GM19023 (cell line): ENCODE results near the gene CACNA1E.

Experiments used
- ATAC-seq: cut with Tn5 transposase; IDR thresholded peaks from one replicate; pipeline ENCODE4 v1.9.1; 2021; ENCODE audit warnings: mild to moderate bottlenecking, moderate library complexity; ENCODE audit not compliant: unreplicated experiment

Gene CACNA1E

DNA sequence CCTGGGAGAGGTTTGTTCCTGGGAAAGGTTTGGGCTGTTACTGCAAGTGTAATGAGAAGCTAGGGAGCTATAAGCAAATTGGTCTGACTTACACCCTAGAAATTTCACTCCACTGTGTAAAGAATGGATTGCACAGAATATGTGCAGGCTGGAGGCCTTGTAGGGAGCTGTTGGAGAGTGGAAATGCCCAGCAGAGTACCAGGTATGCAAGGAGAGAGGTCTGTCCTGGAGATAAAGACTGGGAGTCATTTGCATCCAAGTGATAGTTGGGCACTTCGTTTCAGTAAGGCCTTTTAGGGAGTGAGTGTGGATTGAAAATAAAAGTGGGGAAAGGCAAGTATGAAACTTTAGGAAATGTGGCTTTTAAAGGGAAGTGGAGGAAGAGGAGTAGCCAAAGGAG is 75.8 kb downstream of the CACNA1E start:
- no peak for ATAC-seq

DNA sequence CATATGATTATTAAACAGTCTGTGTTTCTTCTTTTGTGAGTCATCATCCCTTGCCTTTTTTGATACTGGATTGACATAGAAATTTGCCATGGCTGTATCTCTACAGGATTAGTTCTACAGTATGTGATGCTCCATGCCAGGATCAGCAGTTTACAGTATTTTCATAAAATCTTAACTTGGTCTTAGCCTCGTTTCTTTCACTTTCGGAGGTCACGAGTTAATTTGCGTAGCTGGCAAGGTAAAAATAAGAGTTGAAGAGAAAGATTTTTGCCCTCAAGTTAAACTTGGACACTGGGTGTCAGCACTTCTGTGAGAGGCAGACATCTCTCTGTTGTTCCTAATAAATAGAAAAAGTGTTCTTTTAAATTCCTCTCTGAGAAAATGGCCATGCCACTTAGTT is 79.1 kb downstream of the CACNA1E start:
- ATAC-seq = no peak

DNA sequence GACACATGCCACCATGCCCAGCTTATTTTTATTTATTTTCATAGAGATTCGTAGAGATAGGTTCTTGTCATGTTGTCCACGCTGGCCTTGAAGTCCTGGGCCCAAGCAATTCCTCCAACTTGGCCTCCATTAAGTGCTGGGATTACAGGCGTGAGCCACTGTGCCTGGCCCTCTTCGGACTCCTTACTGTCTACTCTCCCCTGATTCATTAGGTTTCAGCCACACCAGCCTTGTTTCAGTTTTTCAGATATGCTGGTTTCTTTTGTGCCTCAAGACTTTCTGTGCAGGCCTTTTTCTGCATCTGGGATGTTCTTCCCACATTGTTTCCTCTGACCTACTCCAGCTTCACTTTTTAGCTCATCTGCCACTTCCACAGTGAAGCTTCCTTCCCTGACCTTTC is 85.4 kb downstream of the CACNA1E start:
- no peak for ATAC-seq

DNA sequence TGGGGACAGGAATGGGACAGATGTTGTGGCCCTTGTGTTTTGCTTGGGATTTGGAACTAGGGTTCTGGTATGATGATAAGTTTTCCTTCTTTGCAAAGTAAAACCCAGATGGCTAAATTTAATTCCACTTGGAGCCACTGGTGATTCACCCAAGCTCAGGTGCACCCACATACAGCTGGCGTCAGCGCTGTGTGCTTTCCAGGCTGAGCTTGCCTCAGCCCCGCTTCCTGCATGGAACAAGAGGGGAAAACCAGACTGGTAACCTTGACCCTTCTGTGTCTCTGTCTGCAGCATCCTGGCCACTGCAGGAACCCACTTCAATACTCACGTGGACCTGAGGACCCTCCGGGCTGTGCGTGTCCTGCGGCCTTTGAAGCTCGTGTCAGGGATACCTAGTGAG is 94.2 kb downstream of the CACNA1E start:
- no peak for ATAC-seq

DNA sequence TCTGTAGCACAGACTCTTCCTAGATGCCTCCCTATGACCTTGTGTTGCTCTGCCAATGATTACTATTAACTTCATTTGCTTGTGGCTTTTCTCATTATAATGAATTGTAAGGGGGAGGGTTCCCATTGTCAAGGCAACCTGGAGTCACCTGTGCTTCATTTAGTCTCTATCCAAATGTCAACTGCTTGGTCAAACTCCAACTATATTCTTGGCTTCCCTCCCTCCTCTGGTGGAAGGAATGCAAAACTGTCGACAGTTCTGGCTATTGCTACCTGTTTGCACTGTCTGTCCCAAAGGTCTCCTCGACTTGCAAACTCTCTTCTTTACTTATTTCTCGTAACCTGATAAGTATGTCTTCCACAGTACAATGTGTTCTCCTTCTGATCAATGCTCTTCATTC is 100.3 kb downstream of the CACNA1E start:
- no peak for ATAC-seq

DNA sequence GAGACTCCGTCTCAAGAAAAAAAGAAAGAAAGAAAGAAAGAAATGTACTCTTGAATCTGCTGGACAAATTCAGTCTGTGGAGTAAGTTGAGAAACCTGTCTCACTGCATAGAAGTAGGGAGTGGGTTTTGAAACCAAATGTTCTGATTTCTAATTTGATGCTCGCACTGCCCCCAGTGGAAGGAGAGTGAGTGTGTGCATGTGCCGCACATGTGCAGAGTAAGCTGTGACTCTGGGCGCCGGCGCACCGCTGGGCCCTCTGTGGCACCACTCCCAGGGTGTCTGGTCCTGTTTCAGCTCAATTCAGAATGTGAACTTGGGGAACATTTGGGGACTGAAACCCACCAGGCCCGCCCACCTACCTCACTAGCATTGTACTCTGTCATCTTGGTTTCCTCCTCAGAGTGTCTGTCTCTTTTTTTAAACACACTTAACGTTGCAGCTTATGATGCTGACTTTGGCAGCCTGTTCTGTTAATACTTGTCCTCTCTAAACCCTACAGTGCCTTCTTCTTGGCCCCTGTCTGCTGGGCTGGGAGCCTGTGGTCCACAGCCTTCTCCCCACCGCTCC is 104.6 kb downstream of the CACNA1E start:
- no peak for ATAC-seq

DNA sequence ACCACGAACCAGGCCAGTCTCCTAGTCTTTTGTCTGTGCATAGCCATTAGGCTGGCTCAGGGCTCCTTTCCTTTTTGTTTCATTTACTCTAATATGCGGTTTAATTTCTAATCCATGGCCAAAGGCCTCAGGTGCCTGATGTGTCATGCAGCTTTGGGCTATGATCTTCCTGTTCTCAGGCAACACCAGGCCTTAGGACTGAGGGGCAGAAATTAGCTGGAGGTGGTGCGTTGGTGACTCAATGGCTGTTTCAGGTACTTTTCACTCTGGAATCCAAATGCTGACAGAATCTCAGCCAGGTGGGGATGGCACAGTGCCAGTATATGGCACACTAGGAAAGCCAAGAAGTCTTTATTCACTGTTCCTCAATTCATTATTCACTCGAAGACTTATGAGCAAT is 105.3 kb downstream of the CACNA1E start:
- no peak for ATAC-seq

DNA sequence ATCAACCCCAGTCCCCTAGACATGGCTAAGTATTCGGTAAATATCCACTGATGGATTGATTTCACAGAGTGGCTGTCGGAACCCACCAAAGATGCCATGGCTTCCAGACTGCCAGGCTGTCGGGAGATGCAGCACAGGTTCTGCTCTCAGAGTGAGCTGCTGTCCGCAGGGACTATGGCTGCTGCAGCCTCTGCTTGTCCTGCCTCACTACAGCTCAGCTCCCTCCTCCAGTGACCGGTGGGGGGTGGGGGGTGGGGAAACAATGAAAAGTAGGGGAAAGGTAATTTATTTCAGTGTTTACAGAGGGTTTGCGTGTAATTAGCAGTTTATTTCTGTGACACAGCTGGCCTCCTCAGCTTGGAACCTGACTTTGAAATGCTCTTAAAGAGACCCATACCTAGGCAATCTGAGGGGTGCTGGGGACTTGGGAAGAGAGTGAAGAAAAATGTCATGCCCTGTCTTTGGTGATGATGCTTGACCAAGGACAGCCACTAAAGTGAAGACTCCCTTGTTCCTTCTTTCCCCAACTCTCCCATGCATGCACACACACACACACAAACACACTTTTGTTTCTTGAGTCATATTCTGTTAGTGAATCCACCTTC is 109.0 kb downstream of the CACNA1E start:
- no peak for ATAC-seq

DNA sequence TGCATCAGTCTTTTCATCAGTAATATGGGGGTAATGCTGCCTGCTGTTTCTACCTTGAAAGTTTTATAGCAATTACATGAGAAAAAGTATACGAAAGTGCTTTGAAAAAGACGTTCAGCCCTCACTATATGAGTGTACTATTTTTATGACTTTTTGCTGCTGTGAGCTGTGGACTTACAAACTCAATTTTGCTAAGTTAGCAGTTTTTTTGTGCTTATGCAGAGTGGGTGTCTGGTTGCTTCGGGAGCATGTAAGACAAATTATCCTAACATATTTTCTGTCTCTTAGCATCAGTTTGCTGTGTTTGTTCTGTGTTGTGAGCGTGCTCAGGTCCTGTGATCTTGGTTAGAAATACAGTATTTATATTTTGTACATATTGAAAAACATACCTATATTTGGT is 109.7 kb downstream of the CACNA1E start:
- no peak for ATAC-seq

DNA sequence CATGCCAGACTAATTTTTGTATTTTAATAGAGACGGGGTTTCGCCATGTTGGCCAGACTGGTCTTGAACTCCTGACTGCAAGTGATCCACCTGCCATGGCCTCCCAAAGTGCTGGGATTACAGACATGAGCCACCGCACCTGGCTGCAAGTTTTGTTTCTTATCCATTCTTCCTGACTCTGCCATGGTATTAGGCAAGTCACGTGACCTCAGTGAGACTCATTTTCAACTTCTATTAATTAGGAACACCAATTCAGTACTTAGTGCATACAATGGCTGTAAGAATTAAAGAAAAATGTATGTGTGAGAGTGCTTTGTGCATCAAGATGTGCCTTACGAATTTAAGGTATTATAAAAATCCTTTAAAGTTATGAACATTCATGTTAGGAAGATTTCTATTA is 111.2 kb downstream of the CACNA1E start:
- ATAC-seq = no peak

DNA sequence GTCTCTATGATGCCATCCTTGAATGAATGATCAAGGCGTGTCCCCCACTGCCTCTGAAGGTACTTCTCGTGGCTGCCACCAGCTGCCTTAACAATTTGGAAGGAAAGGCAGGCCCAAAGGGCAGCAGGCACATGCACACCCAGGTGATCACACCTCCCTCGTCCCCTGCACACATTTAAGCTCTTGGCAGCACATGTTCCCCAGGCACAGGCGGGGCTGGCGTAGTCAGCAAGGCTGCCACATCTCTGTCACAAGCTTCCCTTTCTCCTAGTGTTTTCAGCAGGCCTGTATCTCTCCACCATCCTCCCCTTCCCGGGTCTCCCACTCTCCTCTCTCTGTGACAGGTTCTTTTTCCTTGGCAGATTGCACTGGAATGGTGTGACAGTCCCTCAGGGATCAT is 111.9 kb downstream of the CACNA1E start:
- ATAC-seq = no peak

DNA sequence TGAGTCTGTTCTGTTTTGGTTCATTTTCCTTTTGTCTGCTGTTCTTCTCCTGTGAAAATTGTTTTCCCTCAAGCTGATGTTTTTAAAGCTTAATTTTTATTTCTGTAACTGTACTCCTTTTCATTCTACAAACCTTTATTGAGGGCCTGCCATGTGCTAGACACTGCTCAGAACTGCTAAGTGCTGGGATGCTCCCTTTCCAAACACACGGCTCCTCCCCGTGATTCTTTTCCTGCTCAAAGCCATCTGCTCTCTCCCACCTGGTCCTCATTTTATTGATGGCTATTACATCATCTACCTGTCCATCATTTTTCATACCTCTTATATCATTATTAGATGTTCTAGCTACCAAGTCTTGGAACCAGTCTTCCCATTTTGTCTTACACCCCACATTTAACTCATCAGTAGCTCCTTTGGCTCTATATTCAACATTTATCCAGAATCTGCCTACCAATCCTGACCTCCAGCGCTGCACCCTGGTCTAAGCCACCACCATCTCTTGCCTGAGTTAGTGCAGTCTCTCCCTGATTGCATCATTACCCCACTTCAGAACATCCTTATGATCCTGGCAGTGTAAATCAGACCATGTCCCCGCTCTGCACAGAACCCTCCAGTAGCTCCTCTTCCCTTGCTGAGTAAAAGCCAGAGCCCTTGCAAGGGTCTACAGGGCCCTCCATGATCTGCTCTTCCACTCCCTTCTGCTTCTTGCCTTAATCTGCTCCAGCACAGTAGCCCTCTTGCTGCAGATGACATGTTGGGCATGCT is 118.1 kb downstream of the CACNA1E start:
- no peak for ATAC-seq

DNA sequence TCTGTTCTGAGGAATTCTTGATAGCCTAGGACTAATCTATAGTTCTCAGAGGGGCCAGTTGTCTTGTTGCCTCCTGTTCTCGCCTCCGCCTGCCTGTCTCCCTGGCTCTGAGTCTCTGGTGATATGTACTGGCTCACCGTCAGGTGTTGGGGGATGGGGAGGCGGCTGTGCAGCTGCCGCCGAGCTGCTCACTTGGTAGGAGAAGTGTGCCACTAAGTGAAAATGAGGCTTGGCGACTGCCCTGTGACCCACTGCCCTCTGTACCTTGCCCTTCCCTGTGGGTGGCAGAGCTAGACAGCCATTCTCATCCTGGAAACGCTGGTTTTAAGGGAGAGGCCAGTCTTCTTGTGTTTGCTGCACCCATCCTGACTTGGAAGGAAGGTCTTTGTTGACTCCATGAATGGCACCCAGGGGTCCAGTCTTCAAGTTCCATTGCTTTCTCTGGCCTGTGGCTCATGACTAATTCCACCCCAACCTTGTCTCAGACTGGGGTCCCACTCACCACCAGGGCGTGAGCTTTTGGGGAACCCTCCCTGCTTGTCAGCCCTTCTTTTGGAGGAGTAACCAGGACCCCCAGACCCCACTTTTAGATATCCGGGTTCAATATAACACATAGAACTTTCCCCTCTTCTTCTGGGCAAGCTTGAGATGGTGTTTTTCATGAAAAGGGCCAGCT is 120.6 kb downstream of the CACNA1E start:
- no peak for ATAC-seq

DNA sequence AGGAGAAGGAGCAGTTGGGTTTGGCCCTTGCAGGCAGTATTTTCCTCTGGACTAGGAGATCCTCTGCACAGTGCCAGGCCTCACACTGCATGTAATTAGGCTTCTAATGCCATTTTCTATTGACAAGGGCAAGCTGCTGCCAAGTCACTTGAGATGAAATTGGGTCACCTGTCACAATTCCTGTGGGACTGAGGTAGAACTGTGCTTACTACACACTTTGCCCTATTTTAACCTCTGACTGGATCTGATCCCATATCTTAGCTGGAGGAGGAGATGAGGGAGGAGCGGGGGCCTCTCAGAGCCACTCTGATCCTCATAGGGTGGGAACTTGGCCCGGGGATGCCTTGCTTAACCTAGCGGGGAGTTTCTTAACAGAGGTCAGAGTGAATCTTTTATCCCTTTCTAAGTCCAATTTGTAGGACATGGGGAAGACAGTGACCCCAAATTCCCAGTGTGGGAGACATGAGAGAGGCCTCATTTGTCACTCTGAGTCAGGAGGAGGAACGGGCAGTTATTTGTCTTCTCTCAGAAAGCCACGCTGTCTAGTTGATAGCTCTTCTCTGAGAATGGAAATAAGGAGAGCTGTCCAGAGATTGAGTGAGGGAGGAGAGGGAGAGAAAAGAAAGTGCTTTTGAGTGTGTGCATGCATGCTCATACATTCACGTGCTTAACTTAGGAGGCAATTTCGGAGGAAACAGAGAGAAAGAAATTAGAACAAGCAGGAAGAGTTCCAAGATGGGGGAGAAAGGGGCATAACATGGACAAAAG is 121.3 kb downstream of the CACNA1E start:
- no peak for ATAC-seq

DNA sequence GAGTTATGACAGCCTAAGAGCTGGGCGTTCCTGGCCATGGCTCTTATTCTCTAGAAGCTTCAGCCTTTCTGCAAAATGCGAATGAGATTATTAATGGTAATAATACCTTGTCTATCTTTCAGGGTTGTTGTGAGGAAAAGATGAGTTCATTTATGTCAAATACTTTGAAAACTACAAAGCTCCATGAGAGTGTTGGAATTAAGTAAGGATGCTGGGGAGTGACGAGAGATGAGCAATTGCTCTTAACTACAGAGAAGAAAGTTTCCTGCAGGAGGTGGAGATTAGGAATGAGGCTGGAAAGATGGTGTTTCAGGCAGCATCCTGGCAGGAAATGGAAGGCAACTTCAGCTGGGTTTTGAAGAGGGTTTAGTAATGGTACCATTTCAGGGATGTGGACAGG is 124.2 kb downstream of the CACNA1E start:
- ATAC-seq = no peak

DNA sequence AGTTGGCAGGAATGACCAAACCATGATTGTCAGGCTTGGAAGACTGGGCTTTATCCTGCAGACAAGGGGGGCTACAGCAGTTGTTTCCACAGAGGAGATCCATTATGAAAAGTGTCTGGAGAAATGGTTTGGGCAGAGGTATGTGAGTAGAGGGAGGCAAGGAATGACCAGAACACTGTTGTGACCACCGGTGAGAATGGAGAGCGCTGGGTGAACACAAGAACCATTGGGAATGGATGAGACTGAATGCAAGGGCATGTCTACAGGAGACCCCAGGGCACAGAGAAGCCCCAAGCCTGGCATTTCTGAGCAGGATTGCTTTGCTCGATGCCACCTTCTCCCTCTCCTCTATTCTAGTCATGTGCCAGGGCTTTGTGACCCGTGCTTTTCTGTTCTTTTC is 125.1 kb downstream of the CACNA1E start:
- no peak for ATAC-seq

DNA sequence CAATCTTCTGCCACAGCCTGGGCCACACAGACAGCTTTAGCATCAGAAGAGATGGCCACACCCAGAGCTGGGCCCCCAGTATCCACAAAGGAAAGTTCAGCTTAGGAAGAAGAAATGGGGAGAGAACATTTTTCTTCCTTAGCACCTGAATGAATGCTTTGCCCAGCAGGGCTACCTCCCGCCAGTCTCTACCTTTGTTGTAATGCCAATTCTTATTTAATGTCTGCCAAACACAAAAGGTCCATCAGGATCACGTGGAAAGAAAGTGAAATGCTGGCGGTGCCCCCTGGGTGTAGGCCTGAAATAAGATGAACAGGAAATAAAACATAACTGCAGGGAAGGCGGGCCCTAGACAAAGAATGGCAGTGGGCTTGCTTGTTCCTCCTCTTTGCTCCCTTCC is 125.6 kb downstream of the CACNA1E start:
- no peak for ATAC-seq

DNA sequence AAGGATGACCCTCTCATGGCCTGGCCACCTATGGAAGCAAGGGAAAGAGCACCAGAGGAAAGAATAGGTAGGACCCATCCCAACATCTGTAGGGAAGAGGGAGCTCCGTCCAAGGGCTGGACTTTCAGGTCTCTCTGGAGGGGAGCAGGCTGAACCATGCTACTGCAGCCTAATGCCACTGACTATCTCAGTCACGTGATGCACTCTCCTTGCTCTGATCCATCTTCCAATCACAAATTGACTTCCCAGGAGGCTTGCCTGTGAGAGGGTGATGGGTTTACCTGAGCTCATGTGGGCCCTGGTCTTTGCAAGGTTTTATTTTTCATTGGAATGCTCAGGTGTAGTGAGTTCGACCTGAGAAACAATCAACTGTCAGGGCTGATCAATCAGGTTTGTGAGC is 128.8 kb downstream of the CACNA1E start:
- no peak for ATAC-seq

DNA sequence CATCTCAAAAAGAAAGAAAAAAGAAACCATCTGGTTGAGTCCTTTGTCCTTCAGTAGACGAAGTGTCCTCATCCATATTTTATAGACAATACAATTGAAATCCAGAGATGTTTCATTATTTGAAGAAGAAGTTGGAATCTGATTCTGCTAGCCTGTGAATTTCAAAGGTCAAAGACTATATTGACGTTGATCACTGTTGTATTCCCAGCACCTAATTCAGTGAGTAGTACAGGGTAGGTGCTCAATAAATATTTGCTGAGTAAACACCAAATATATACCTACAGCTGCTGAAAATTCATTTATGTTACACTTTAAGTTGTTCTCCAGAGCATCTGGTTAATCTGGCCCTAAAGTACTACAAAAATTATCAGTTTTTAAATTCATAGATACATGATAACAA is 135.2 kb downstream of the CACNA1E start:
- no peak for ATAC-seq

DNA sequence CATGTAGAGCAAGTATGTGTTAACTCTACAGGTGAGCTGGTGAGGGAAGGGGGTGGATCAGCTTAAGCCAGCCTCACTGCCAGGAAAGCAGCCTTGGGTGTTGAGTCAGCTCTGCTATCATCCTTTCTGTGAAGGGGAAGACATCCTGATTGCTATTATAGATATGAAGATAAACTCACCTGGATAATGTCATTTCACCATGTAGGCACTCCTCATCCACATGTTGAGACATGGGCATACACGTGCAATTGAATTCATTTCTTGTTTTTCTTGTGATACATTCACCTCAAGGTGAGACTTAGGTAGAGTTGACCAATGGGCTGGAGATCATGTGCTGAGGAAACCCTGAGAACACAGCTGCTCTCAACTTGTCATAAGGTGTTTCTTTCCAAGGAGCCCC is 136.9 kb downstream of the CACNA1E start:
- ATAC-seq = no peak

DNA sequence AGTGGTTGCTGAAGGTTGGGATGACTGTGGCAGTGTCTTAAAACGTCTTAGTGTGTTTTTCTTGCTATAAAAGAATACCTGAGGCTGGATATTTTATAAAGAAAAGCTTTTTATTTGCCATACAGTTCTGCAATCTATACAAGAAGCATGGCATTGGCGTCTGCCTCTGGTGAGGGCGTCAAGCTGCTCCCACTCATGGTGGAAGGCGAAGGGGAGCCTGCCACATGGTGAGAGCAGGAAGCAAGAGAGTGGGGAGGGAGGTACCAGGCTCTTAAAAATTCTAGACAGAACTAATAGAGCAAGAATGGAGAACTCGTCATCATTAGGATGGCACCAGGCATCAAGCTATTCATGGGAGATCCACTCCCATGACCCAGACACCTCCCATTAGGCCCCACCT is 140.5 kb downstream of the CACNA1E start:
- ATAC-seq = no peak
